ENCODE measurements around the gene MACF1.

Gene MACF1

DNA sequence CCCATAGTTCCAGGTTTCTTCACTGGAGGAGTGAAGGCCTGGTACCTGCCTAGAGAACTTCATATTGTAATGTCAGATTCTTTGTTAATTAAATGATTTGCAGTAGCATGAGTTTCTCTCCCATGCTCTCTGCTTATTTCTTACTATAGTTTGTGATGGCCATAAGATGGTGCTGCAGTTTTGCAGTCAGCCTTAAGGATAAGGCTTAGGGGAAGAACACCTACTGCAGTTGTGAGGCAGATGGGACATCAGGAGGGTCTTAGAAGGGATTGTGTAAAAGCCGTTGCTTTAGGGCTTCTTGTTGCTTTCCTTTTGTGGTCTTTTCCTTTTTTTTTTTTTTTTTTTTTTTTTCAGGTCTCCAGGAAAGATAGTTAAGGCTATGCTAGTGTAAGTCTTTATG, 61.8 kb downstream of the MACF1 start:
- no peak for DNase-seq

DNA sequence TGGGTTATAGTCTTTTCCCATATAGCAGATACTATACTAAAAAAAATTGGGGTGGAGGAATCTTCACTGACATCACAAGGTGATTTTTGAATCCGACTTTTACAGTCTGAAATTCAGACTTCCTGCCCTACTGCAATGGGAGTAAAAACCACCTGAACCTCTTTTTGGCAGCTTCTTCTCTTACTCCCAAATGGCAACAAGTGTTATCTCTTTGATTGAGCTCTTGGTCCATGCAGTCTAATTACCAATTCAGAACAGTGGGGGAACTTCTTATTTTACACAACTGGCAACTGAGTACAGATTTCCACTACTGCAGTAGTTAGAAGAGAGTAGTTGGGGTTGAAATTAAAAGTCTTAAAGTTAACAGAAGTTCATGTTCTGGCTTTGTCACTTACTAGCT, 62.3 kb downstream of the MACF1 start:
- no peak for DNase-seq

- peak; percentile 40 for DNase-seq
Observed at GRCh38 chr1:39268112-39268581, 63.7 kb downstream of the MACF1 start.

GRCh38 chr1:39268906-39269305, 64.4 kb downstream of the MACF1 start:
- DNase-seq, result peak; percentile 15

DNA sequence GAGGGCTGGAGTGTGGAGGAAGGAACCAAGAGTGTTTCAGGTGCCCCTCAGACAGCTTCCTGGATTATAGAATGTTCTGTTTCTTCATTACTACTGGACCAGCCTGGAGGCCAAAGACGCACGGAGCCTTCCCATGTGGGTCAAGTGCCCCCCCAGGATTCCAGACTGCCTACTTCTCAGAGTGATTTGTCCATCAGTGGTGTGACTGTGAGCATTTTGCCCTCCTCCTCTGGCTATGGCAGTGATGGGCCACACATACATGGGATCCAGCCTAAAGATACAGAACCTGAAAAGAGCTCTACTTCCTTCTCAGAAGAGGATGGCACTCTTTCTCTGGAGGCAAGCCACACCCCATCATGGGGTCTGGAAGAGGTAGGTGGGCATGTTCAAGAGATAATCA, 64.9 kb downstream of the MACF1 start:
- no peak for DNase-seq

GRCh38 chr1:39269791-39270342, 65.4 kb downstream of the MACF1 start:
- no peak for DNase-seq

- DNase-seq, result no peak
Observed at GRCh38 chr1:39270368-39270767, 65.9 kb downstream of the MACF1 start.

DNA sequence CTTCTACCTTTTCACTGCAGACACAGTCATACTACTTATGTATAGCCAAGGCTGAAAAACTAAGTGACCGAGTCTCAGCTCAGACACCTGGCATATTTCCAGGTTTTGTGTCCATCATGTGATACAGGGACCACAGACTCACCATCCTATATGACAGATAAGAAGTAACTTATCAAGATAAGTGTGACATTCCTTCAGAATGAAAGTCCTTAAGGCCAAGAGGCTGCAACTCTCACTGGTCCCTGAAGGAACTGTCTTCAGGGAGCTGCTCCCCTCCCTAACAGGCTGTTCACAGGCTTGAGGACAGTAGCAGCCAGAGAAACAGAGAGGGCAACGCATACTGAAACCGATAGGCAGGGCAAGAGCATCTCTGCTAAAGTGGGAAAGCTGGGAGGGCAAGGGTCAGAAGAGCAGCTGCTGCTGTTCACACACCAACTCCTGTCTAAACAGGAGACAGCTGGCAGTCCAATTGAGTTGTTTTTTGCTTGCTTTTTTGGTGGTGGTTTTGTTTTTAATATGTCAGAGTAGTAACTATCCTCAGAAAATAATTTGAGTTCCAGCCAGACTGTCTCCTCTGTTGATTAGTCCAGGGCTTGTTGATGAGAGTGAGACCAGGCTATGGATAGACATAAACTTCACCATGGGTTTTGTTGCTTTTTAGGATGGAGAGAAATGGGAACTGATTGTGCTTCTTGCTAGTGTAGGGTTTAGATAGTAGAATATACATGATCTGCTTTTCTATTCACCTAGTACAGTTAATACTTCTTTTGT, 67.7 kb downstream of the MACF1 start:
- DNase-seq, result no peak

DNA sequence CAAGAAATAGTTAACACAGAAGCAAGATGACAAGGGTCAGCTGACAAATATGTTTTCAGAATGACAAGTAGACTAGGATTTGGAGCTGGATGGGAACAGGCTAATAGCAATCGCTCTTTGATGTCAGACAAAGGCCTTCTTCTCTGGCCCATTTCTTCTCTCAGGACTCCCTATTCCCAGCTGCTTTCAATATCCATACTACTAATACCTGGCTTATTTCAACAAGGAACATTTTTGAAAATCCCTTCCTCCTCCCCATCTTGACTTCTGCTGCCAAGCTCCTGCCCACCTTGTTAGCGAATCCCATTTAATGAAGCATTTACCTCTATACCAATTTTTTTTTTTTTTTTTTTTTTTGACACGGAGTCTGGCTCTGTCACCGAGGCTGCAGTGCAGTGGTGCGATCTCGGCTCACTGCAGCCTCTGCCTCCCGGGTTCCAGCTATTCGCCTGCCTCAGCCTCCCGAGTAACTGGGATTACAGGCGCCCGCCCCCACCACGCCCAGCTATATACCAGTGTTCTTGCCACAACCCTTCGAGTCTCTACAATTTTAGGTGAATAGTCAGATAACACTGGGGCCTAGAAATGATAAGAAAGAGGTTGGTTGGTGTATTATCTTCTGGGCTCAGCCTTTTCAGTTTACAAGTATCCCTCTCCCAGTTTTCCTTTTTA, 68.4 kb downstream of the MACF1 start:
- DNase-seq, result no peak

- no peak for DNase-seq
Observed at GRCh38 chr1:39275836-39276507, 71.5 kb downstream of the MACF1 start.

GRCh38 chr1:39277879-39278278, 73.4 kb downstream of the MACF1 start:
- DNase-seq, result no peak

GRCh38 chr1:39282537-39283216, 78.2 kb downstream of the MACF1 start:
- DNase-seq, result no peak

GRCh38 chr1:39283858-39284257, 79.4 kb downstream of the MACF1 start:
- no peak for DNase-seq

DNA sequence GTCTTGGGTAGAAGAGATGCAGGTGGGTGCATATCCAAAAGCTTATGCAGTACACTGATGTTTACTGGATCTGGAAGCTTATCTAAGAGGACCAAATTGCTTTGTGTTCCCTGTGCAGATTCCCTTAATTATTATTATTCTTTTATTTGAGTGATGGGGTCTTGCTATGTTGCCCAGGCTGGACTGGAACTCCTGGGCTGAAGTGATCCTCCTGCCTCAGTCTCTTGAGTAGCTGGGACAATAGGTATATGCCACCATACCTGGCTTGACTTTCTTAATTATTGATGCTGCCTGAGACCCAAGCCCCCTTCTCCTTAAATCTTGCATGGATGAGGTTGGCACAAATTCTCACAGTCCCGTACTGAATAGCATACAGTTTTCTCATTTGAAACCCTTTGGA, 83.0 kb downstream of the MACF1 start:
- no peak for DNase-seq

- no peak for DNase-seq
Observed at GRCh38 chr1:39288735-39289465, 84.4 kb downstream of the MACF1 start.

DNA sequence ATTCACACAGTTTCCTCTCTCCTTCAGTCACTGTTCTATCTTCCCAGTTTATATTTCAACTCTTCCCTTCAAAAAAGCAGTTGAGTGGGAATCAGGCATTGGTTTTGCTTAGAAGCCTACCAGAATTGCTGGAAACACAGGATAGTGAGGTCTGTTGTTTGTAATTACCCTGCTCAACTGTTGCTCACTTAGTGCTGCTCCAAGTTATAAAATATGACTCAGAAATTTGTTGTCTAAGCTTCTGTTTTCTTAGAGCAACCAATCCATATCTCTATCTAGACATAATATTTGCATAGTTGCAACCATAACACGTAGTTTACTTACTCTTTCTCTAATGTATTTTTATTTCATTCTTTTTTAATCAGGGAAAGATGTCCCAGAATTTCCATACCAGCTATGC, 87.9 kb downstream of the MACF1 start:
- DNase-seq, result no peak

DNA sequence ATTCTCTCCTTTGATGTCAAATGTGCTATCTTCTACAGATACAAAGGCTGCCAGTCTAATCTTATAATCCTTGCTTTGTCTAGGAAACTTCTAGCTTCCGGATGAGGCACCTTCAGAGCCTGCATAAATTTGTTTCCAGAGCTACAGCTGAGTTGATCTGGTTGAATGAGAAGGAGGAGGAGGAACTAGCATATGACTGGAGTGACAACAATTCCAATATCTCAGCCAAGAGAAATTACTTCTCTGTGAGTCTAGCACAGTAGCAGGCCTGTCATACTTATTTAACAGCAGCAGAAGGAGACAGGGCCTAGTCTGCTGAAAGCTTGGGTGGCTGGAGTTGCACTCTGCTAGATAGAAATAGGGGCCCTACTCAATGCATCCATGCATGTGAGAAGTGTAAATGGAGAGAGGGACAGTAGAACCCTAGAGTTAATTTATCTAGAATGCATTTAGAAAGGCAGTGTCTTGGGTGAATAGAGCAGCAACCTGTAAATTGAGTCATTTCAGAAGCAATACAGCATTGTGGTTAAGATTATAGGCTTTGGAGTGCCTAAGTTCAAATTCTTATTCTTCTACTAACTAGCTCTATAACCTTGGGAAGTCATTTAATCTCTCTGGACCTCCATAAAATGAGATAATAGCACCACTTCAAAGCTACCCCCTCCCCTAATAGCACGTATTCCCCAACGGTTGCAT, 89.0 kb downstream of the MACF1 start:
- peak; percentile 73 for DNase-seq

- no peak for DNase-seq
Observed at GRCh38 chr1:39294531-39294930, 90.0 kb downstream of the MACF1 start.

- no peak for DNase-seq
Observed at GRCh38 chr1:39295901-39296300, 91.4 kb downstream of the MACF1 start.

DNA sequence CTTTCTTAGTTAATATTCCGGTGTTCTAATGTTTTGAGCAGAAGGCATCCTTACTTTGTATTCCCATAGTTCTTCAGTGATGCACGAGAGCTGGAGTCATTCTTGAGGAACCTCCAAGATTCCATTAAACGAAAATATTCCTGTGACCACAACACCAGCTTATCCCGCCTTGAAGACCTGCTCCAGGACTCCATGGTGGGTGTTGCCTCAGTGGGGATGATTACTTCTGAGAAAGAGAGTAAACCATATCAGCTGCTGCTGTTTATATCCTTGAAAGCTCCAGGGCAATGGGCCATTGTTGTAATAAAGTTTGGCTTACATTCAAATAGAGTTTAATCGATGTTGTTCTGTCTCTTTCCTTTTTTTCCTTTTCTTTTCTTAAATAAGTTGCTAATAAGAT, 93.1 kb downstream of the MACF1 start:
- no peak for DNase-seq

DNA sequence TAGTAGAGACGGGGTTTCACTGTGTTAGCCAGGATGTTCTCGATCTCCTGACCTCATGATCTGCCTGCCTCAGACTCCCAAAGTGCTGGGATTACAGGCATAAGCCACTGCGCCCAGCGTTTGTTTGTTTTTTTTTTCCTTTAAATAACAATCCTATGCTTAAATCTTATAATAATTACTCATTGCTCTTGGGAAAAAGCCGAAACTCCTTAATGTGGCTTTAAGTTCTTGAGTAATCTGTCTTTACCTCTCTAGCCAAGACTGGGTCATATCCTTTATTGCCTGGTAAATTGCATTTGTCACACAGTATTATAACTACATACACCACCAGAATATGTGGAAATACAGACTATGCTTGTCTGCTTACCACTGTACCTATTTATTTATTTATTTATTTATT, 97.1 kb downstream of the MACF1 start:
- DNase-seq, result no peak

DNA sequence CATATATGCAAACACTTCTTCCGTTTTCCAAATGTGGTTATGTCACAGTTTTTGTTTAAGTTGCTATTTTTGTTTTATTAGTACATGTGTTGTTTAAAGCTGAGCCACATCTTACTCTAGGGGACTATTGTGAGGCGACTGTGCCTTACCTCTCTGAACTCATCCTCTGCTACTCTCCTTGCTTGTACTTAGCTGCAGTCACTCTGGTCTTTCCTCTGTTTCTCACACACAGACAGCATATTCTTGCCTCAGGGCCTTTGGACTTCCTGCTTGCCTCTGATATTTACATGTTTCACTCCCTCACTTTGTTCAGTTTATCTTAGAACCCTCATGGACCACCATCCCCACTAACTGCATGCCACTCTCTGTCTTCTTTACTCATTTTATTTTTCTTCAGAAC, 101.1 kb downstream of the MACF1 start:
- no peak for DNase-seq
